Measurements from ENCODE around the gene SLC8A1. TPM values are rescaled to one million over a fixed set of nuclear protein-coding genes. Genes with fewer than 3 reads are reported as not detected.

The SLC8A1 gene
- total RNA-seq, 1 experiment from 2014 or later, result 0.43 TPM

GRCh38 chr2:40477361-40477760 is 25.5 kb upstream of the SLC8A1 start:
- H3K9me3 Mint-ChIP-seq (ENCODE audit: unreplicated experiment), result no peaks in the 10 kb centered on the region
- no peak overlapping the region for H3K4me3 ChIP-seq (ENCODE audit: low read depth, low read length)
- H3K27me3 Mint-ChIP-seq (ENCODE audit: insufficient read depth, unreplicated experiment), result peaks cover 3% of the 10 kb centered on the region
- H3K9me3 ChIP-seq, result no peaks in the 10 kb centered on the region
- CTCF ChIA-PET, result no interaction called here
- BruUV-seq (replicated peaks), result no TSS peak
- DNase-seq, result no peak
- intact Hi-C loops (cut with micrococcal nuclease; ENCODE audit: unreplicated experiment), result no loop called here
- H3K4me3 Mint-ChIP-seq (ENCODE audit: unreplicated experiment), result no peak overlapping the region
- no peak for TF ChIP-seq CTCF (IDR thresholded peaks at IDR 0.05; ENCODE audit: insufficient read depth in 1 of 2, low read depth in 1 of 2, low read length in 1 of 2, severe bottlenecking in 1 of 2, unreplicated experiment in 1 of 2)
- no peaks in the 10 kb centered on the region for H3K4me1 Mint-ChIP-seq (ENCODE audit: low read depth, unreplicated experiment)
- H3K4me1 ChIP-seq, result no peaks in the 10 kb centered on the region
- H3K27ac Mint-ChIP-seq (ENCODE audit: unreplicated experiment), result no peak overlapping the region
- H3K36me3 Mint-ChIP-seq (ENCODE audit: insufficient read depth, unreplicated experiment), result no peaks in the 10 kb centered on the region
- POLR2A ChIA-PET, result no interaction called here
- no peaks in the 10 kb centered on the region for H3K27me3 ChIP-seq (replicated peaks; ENCODE audit: control insufficient read depth, insufficient read depth, low read length)
- no peaks in the 10 kb centered on the region for H3K36me3 ChIP-seq (ENCODE audit: control insufficient read depth, insufficient read depth, low read length)

- H3K4me3 Mint-ChIP-seq (ENCODE audit: unreplicated experiment), result no peak overlapping the region
- intact Hi-C loops (cut with micrococcal nuclease; ENCODE audit: unreplicated experiment), result no loop called here
- no peaks in the 10 kb centered on the region for H3K9me3 Mint-ChIP-seq (ENCODE audit: unreplicated experiment)
- no peak for DNase-seq
- no peak for TF ChIP-seq CTCF (IDR thresholded peaks at IDR 0.05; ENCODE audit: insufficient read depth in 1 of 2, low read depth in 1 of 2, low read length in 1 of 2, severe bottlenecking in 1 of 2, unreplicated experiment in 1 of 2)
- CTCF ChIA-PET, result no interaction called here
- BruUV-seq (replicated peaks), result no TSS peak
- H3K4me1 ChIP-seq, result no peaks in the 10 kb centered on the region
- H3K4me1 Mint-ChIP-seq (ENCODE audit: low read depth, unreplicated experiment), result no peaks in the 10 kb centered on the region
- peaks cover 3% of the 10 kb centered on the region for H3K27me3 Mint-ChIP-seq (ENCODE audit: insufficient read depth, unreplicated experiment)
- no peaks in the 10 kb centered on the region for H3K9me3 ChIP-seq
- no peaks in the 10 kb centered on the region for H3K36me3 Mint-ChIP-seq (ENCODE audit: insufficient read depth, unreplicated experiment)
- no peaks in the 10 kb centered on the region for H3K36me3 ChIP-seq (ENCODE audit: control insufficient read depth, insufficient read depth, low read length)
- POLR2A ChIA-PET, result no interaction called here
- H3K4me3 ChIP-seq (ENCODE audit: low read depth, low read length), result no peak overlapping the region
- H3K27ac Mint-ChIP-seq (ENCODE audit: unreplicated experiment), result no peak overlapping the region
- H3K27me3 ChIP-seq (replicated peaks; ENCODE audit: control insufficient read depth, insufficient read depth, low read length), result no peaks in the 10 kb centered on the region
Observed at GRCh38 chr2:40476436-40476835, 24.5 kb upstream of the SLC8A1 start.

- no peak for TF ChIP-seq CTCF (IDR thresholded peaks at IDR 0.05; ENCODE audit: insufficient read depth in 1 of 2, low read depth in 1 of 2, low read length in 1 of 2, severe bottlenecking in 1 of 2, unreplicated experiment in 1 of 2)
- H3K36me3 Mint-ChIP-seq (ENCODE audit: insufficient read depth, unreplicated experiment), result no peaks in the 10 kb centered on the region
- H3K4me1 Mint-ChIP-seq (ENCODE audit: low read depth, unreplicated experiment), result no peaks in the 10 kb centered on the region
- no TSS peak for BruUV-seq (replicated peaks)
- H3K27me3 Mint-ChIP-seq (ENCODE audit: insufficient read depth, unreplicated experiment), result no peaks in the 10 kb centered on the region
- Histone ChIP-seq H3K27me3 (replicated peaks; ENCODE audit: control insufficient read depth, insufficient read depth, low read length) (no peaks in the 10 kb centered on the region), H3K4me3 (ENCODE audit: low read depth, low read length) (no peak overlapping the region), H3K9me3 (no peaks in the 10 kb centered on the region), H3K4me1 (no peaks in the 10 kb centered on the region), H3K36me3 (ENCODE audit: control insufficient read depth, insufficient read depth, low read length) (no peaks in the 10 kb centered on the region)
- intact Hi-C loops (cut with micrococcal nuclease; ENCODE audit: unreplicated experiment), result no loop called here
- CTCF ChIA-PET, result no interaction called here
- H3K4me3 Mint-ChIP-seq (ENCODE audit: unreplicated experiment), result no peak overlapping the region
- no peak overlapping the region for H3K27ac Mint-ChIP-seq (ENCODE audit: unreplicated experiment)
- POLR2A ChIA-PET, result no interaction called here
- no peak for DNase-seq
- no peaks in the 10 kb centered on the region for H3K9me3 Mint-ChIP-seq (ENCODE audit: unreplicated experiment)
Observed at GRCh38 chr2:40474306-40474705, 22.4 kb upstream of the SLC8A1 start.

All from Caco-2 (cell line).